ENCODE measurements around the gene NLGN3.

- TF ChIP-seq CTCF (IDR thresholded peaks at IDR 0.05) (no peak), POLR2AphosphoS5 (IDR thresholded peaks at IDR 0.05) (no peak)
These were observed 40.3 kb downstream of the NLGN3 start for GRCh38 chrX:71184803-71185495.
